Measurements from ENCODE around the gene OR2V2.
"Not testable (repeated sequence)": the region's sequence is repeated elsewhere in the genome, so short reads cannot be mapped to it uniquely, and the experiment has no call there.

OR2V2 gene

DNA sequence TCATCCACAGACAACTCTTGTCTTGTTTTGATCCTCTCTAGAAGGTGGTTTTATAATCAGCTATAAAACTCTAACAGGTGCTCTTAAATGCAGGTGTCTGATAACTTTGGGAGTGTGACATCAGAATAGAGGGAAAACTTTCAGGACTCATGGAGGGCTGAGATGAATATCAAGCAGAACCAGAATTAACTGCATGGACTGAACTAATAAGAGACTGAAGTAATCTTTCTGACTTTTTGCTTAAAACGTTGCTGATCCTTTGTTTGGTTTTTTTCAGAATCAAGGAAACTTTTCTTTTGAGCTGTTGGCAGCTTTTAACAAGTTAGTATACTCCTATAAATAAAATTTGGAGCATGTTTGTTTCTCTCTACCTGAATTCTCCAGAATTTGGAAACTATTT lies 2.3 kb upstream of the OR2V2 start:
- DNase-seq (ENCODE audit: low read depth) = no peak

DNA sequence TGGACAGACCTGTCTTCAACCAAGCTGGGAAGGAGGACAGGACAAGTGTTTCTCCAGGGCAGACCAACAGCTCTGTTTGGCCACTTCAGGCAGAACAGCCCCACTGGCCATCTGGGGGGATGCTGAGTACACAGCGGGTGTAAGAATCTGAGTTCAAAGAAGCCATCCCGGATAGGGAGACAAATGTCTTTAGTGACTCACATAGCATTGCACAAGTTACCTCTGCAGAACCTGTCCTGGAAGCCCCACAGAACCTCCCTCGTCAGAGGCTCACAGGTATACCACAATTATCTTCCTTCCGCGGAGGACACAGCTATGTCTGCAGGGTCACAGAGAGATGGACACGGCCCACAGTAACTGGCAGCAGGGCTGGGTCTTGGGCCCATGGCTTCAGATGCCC lies 2.0 kb downstream of the OR2V2 start:
- DNase-seq (ENCODE audit: low read depth) = no peak

DNA sequence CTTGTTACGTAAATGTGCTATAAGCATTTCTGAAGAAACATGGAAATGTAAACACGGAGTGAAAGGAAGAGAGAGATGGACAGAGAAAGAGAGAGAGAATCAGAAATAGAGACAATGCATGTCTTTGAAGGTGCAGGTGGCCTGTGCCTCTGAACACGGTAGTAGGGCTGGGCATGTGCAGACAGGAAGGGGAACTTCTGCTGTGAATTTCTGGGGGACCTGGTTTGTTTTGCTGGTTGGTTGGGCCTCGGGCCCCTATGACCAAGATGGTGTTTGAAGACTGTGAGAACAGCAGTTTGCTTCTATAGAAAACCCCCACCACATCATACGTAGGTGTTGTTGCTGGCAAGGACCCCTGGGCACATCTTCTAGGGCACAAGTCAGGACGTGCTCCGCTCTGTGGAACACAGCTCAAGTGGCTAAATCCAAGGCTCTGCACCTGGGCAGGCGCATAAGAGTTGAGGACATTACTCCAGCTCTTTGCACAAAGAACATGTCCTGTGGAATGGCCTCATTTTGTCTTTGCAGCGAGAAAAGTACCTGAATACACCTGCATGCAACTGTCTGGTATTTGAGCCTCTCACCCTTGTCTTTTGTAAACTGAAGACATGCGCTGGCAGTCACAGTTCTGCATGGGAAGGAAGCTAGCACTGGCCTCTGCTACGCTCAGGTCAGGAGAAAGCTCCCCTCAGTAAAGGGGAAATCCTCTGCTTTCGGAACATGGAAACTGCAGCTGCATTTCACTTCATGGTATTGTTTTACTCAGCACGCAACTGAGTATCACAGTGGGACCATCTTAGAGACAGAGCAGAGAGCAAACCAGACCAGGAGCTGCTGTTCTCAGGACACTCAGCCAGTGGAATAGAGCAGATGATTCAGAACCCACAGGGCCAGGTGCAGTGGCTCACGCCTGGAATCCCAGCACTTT lies 2.7 kb downstream of the OR2V2 start:
- no peak for DNase-seq (ENCODE audit: low read depth)

DNA sequence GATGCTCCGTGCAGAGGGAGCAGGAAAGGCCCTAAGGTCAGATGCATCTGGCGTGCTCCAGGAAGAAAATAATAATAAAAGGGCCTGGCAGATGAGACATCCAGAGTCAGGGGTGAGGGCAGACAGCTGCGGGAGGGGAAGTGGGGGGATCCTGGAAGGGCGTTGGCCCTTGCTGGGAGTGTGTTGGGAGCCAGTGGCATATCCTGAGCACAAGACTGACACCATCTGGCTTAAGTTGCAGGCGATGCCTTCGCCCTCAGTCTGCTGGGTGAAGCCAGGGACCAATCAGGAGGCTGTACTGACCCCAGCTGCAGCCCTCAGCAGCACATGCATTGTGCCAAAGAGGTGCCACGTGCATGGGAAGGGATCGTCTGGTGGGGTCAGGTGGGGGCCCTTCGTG lies 3.8 kb downstream of the OR2V2 start:
- no peak for DNase-seq (ENCODE audit: low read depth)

DNA sequence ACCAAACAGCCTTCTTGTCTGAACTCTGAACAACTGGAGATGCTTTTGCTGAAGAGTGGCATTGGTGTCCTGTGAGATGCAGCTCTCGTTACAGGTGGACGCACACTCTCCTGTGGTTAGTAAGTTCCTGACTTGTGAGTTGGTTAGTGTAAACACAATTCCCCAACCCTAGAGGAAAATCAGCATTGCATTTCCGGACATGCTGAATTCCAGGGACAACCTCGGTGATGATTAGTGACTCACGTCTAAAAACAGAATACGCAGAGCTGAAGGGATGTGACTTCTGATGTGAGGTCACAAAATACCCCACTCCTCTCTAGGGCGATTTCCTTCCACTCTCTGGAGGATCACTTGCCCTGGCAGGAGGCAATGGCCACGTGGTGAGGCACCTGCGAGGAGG lies 5.0 kb downstream of the OR2V2 start:
- DNase-seq (ENCODE audit: low read depth) = no peak

DNA sequence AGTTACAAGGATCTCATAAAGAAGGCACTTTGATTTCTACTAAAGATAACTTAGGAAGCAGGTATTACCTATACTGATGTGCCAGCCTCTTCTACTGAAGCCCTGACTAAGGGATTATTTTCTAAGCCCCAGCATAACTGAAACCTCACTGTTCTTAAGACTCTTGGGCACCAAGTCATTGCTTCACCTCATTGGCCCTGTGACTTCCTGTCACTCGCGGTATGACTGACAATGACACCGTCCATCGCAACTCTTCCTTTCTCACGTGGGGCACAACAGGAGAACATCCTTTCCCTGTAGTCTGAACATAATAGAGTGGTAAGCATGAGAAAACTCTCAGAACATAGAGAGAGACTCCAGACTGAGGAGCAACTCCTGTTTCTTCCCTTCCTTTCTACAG lies 6.4 kb downstream of the OR2V2 start:
- DNase-seq (ENCODE audit: low read depth) = no peak

DNA sequence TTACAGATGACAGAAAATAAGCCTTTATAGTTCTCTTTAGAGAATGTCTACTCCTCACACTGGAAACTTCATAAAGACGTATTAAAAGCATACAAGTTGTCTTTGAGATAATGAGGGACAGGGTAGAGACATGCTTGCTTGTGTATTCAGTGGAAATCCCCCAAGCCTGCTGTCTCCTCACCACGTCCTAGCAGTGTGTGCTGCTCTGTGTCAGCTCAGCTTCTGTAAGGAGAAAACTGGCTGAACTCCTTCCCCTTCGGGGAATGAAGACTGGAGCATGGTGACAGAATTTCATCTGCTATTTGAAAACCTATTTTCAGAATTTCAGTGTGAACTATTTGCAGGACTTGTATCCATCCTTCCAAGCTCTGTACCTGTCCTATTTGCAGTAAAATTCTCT lies 9.4 kb downstream of the OR2V2 start:
- no peak for DNase-seq (ENCODE audit: low read depth)

DNA sequence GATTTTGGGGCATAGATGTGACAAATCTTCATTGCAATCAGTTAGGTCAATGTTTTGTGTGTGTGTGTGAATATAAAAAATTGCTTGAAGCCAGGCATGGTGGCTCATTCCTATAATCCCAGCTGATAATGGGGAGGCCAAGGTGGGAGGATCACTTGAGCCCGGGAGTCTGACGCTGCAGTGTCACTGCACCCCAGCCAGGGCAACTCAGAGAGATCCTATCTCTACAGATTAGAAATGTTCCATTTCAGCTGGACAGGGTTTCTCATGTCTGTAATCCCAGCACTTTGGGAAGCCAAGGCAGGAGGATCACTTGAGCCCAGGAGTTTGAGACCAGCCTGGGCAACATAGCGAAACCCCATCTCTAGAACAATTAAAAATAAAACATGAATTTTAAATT lies 11.5 kb downstream of the OR2V2 start:
- no peak for DNase-seq (ENCODE audit: low read depth)

DNA sequence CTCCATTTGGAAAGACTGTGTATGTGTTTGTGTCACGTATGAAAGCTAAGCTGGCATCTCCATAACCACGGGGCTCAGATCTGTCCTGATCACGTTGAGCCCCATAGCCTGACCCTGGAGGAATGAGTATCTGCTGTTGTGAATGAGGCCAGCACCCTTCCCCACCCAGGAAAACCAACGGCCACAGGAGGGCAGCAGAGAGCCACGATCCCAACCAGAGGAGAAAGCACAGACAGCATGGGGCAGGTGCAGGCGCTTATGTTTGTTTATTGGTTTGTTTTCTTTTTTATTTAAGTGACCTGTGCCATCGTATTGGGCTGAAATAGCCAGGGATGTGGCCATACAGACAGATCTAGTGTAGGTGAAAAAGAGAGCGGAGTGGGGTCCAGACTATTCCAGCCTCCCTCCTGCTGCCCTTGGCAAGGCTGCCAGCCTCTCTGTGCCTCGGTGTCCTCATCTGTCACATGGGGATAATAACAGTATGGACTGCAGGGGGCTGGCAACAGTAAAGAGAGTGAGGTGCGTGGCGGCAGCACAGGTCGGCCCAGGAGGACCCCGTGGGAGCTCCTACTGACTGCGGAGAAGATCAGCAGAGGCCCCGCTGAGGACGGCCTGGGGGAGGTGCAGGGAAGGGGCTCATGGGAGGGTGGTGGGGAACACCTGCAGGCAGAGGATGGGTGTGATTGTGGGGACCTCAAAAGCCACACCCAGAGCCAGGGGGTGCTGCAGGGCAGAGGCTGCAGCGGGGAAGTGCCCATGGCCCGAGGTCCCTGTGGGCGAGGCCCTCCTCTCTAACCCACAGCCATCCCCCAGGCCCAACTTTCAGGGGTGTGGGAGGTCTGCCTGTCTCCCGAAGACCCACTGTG lies 12.1 kb downstream of the OR2V2 start:
- no peak for DNase-seq (ENCODE audit: low read depth)

DNA sequence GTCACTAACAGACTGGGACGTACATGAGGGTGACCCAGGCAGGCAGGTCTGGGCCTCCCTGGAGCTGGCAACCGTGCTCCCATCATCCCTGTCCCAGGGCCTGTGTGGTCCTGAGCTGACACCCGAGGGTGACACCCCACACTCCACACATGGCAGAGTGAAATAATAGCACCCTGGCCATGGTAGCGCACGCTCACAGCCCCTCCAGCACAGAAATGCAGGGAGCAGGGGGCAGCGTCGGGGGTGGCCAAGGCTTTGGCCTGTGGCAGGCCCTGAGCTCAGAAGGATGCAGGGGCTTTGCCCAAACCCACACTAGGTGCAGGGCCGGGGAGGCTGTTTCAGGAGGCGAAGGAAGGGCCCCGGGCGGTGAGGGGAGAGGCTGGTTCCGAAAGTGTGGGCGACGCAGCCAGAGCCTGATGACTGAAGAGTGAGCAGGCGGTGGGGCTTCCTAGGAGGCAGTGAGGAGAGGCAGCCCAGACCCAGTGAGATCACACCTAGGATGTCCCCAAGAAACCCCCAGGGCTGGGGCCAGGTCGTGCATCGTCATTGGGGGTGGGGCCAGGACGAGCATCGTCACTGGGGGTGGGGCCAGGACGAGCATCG lies 12.9 kb downstream of the OR2V2 start:
- DNase-seq (ENCODE audit: low read depth) = no peak

DNA sequence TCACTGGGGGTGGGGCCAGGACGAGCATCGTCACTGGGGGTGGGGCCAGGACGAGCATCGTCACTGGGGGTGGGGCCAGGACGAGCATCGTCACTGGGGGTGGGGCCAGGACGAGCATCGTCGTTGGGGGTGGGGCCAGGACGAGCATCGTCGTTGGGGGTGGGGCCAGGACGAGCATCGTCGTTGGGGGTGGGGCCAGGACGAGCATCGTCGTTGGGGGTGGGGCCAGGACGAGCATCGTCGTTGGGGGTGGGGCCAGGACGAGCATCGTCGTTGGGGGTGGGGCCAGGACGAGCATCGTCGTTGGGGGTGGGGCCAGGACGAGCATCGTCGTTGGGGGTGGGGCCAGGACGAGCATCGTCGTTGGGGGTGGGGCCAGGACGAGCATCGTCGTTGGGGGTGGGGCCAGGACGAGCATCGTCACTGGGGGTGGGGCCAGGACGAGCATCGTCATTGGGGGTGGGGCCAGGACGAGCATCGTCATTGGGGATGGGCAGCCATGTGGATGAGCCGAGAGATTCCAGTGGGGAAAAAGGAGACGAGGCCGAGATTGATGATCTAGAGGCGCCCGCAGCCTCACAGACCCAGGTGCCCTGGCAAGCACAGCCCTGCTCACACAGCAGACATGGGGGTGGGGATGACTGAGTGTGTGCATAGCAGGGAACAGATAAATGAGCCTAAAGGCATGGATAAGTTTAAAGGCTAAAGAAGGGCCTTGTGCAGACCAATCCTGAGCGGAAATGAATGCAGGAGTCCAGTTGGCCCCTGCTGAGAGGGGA lies 13.6 kb downstream of the OR2V2 start:
- not testable (repeated sequence) for DNase-seq (ENCODE audit: low read depth)

DNA sequence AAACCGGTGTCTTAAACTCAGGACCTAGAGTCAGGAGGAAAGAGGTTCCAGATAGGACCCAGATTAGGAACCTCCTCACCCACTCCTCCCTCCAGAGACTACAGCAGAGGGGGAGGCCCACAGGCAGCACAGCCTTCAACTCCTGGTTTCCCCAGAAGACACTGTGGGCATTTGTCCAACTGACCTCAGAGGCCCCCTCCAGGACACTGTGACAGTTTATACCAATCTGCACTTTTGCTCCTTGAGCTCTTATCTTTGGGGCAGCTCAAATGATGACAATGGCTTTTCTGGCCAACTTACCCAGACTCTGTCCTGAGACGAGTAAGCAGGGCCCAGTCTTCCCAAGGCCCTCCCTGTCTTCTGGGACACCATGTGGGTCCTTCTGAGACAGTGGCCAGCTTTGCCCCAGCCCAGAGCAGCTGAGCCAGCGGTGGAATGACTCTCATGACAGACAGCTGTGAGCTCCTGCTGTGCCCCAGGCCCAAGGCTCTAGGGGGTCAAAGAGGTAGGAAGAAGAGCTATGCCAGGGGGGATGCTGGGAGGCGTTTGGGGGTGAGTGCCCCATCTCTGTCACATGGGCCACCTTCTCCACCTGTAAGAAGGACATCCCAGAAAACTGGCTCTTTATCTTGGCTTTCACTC lies 14.3 kb downstream of the OR2V2 start:
- no peak for DNase-seq (ENCODE audit: low read depth)

DNA sequence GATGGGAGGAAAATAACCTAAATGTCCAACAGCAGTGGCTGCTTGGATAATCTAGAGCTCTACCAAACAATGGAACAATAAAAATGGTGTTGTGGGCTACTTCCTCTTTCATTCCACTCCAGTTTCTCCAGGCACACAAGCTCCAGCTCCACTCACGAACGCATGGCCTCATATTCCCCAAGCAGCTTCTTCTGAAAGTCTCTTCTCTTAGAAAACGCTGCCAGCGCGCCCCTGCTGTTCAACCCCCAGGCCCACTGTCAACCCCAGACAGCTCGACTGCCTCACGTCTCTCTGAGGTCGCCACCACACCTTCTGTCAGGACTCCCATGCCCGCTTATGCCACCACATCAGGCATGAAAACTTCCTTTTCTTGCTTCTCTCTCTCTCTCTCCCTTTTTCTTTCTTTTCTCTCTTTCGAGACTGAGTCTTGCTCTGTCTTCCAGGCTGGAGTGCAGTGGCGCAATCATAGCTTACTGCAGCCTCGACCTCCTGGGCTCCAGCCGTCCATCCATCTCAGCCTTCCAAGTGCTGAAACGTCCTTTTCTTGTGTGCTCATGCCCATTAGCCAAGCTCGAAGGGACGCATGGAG lies 16.2 kb downstream of the OR2V2 start:
- DNase-seq (ENCODE audit: low read depth) = no peak

DNA sequence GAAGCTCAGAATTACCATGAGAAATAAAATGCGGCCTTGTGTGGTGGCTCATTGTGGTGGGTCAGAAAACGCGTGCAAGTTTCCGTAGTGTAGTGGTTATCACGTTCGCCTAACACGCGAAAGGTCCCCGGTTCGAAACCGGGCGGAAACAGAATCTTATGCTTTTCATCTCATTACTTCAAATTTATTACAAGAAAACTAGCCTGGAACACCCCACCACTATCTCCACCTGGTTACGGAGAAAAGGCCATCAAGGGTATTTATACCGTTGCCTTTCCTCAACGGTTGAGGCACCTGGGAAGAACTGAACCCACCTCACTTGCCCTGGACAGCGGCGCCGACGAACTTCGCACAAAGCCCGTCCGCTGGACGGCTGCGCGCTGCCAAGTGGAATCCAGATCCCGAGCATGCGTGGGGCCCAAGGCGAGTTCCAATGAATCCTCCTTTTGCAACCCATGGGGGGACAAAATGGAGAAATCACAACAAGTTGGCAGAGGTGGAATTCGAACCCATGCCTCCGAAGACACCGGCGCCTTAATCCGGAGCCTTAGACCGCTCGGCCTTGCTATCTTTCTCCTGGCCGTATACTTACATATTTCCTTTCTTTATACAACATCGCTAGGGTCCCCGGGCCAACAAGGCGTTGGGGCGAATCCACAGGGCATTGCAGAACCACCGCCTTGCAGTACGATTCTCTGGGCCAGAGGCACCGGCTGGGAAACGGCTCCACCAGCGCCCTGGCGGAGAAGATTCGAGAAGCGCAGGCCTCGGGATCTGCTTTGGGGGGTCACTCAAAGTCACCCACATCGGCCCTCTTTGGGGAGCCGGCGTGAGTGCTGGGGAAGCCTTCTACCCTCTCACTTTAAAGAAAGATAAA lies 16.9 kb downstream of the OR2V2 start:
- no peak for DNase-seq (ENCODE audit: low read depth)

DNA sequence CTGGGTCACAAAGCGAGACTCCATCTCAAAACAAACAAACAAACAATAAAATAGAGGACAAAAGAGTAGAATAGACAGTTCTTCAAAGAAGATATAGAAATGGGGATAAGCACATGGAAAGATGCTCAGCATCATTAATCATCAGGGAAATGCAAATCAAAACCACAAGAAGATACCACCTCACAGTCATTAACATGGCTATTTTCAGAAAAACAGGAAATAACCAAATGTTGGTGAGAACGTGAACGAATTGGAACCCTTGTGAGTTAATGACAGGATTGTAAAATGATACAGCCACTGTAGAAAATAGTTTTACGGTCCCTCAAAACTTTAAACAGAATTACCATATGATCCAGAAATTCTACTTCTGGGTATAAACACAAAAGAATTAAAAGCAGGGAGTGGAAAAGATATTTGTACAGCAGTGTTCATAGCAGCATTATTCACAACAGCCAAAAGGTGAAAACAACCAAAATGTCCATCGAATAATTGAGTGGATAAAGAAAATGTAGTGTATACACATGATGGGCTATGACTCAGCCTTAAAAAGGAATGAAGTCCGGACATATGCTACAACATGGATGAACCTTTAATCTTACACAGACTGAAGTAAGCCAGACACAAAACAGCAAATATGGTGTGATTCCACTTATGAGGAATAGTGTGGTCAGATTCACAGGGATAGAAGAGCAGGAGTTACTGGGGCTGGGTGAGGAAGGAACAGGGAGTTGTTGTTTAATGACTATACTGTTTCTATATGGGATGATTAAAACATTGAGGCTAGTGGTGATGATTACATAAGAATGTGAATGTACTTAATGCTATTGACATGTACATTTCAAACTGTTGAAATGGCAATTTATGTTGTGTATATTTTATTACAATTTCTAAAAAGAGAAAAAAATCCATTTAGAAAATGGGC lies 19.7 kb downstream of the OR2V2 start:
- DNase-seq (ENCODE audit: low read depth) = no peak

DNA sequence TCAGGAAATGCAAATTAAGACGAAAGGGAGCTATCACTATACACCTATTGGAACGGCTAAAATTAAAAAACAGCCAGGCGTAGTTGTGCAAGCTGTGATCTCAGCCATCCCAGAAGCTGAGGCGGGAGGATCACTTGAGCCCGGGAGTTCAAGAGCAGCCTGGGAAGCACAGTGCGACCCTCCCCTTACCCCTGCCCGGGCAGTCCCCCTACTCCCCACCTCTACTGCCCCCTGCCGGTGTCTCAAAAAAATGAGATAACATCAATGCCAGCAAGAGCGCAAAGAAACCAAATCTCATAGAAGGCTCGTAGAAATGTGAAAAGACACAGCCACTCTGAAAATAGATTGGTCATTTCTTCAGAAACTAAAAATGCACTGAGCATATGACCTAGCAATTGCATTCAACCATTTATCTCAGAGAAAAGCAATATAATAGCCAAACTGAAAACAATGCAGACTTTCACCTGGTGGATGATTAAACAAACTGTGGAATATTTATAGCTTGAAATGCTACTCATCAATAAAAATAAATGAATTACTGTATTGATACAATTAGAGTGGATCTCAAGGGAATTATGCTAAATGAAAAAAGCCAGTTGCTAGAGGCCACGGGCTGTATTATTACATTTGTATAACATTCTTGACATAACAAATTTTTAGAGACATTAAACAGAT lies 20.6 kb downstream of the OR2V2 start:
- no peak for DNase-seq (ENCODE audit: low read depth)

DNA sequence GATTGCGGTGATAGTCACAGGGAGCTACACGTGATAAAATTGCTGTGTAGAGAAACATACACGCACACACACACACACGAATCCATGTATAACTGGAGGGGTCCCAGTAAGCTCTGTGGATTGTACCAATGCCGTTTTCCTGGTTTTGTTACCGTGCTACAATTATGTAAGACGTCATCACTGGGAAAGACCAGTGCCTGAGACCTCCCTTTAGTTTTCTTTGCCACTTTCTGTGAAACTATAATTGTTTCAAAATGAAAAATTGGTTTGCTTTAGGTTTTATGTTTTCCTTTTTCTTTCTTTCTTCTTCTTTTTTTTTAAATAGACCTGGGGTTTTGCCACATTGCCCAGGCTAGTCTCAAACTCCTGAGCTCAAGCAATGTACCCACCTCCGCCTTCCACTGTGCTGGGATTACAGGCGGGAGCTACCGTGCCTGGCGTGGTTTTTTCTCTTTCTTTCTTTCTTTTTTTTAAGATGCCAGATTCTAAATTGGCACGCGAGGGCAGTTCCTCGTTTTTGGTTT lies 21.3 kb downstream of the OR2V2 start:
- no peak for DNase-seq (ENCODE audit: low read depth)

All from HS-27A (cell line).